Measurements from ENCODE around the gene RIMKLB. TPM values are rescaled to one million over a fixed set of nuclear protein-coding genes. Genes with fewer than 3 reads are reported as not detected.
A peak's percentile ranks its signal among the peaks of the same experiment; 100 is the strongest.

Gene RIMKLB
- total RNA-seq, 1 experiment from 2014 or later: 87.7 TPM

DNA sequence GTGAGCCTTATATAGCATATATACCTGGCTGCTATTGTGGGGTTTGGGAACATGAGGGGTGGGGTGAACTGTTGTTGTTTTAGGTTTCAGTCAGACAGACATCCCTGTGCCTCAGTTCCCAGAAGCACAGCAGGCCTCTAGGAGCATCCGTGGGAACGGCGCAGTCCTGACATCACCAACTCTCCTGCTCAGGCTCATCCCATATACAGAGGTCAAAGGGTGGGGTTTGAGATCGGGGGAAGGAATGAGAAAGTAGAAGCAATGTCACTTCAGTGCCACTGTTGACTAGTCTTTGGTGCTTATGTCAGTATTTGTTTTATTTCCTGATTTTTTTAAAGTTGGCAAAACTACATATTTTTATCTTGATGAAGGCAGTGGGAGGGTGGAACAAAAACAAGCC, 81.5 kb downstream of the RIMKLB start:
- TF ChIP-seq, protein P1, sequence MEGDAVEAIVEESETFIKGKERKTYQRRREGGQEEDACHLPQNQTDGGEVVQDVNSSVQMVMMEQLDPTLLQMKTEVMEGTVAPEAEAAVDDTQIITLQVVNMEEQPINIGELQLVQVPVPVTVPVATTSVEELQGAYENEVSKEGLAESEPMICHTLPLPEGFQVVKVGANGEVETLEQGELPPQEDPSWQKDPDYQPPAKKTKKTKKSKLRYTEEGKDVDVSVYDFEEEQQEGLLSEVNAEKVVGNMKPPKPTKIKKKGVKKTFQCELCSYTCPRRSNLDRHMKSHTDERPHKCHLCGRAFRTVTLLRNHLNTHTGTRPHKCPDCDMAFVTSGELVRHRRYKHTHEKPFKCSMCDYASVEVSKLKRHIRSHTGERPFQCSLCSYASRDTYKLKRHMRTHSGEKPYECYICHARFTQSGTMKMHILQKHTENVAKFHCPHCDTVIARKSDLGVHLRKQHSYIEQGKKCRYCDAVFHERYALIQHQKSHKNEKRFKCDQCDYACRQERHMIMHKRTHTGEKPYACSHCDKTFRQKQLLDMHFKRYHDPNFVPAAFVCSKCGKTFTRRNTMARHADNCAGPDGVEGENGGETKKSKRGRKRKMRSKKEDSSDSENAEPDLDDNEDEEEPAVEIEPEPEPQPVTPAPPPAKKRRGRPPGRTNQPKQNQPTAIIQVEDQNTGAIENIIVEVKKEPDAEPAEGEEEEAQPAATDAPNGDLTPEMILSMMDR (conservative IDR thresholded peaks at IDR 0.05): no peak
- Histone ChIP-seq H2BK15ac (ENCODE audit: low read depth, low read length) (no peak overlapping the region), H3K27ac (ENCODE audit: insufficient read length, low read depth, low read length) (no peak overlapping the region), H3K9ac (ENCODE audit: extremely low read depth, insufficient read length, low read length) (no peak overlapping the region), H3K23me2 (ENCODE audit: insufficient read length, low read depth, low read length, poor library complexity, severe bottlenecking) (no peaks in the 10 kb centered on the region), H3K56ac (ENCODE audit: insufficient read length, low read depth, low read length) (no peak overlapping the region), H3K4me1 (ENCODE audit: insufficient read depth, low read length) (no peaks in the 10 kb centered on the region), H3K14ac (ENCODE audit: insufficient read depth, low read length) (no peak overlapping the region), H3K27me3 (ENCODE audit: insufficient read depth, low read length) (no peaks in the 10 kb centered on the region), H3K79me2 (ENCODE audit: insufficient read depth, low read length) (no peaks in the 10 kb centered on the region), H2BK20ac (ENCODE audit: low read depth, low read length, poor library complexity, severe bottlenecking) (no peak overlapping the region), H3T11ph (ENCODE audit: low read length) (no peak overlapping the region), H3K4ac (ENCODE audit: low read depth, low read length) (no peak overlapping the region), H3K4me2 (ENCODE audit: insufficient read depth, insufficient read length, low read length) (no peak overlapping the region), H2BK12ac (ENCODE audit: insufficient read length, low read depth, low read length) (no peak overlapping the region), H3K18ac (ENCODE audit: insufficient read length, low read depth, low read length) (no peak overlapping the region), H2AFZ (ENCODE audit: low read length) (no peak overlapping the region), H3K23ac (ENCODE audit: insufficient read length, low read depth, low read length) (no peak overlapping the region), H3K79me1 (ENCODE audit: insufficient read depth, low read depth, low read length, poor library complexity, severe bottlenecking) (no peaks in the 10 kb centered on the region), H4K91ac (ENCODE audit: insufficient read length, low read depth, low read length) (no peak overlapping the region), H2BK5ac (ENCODE audit: insufficient read length, low read length) (no peak overlapping the region), H3K9me3 (ENCODE audit: control insufficient read depth, low read depth, low read length) (no peaks in the 10 kb centered on the region), H4K20me1 (ENCODE audit: control insufficient read depth, insufficient read depth, insufficient read length) (no peaks in the 10 kb centered on the region), H2AK5ac (ENCODE audit: insufficient read length, low read length) (no peak overlapping the region), H4K5ac (ENCODE audit: insufficient read length, low read depth, low read length) (no peak overlapping the region), H2BK120ac (ENCODE audit: low read depth, low read length, poor library complexity, severe bottlenecking) (no peak overlapping the region), H4K8ac (replicated peaks; ENCODE audit: insufficient read length, low read depth, low read length) (no peak overlapping the region)
- no CpG with 5 or more reads among the region's 4 CpGs for WGBS (ENCODE audit: extremely low coverage, insufficient read length, low lambda C conversion rate)
- peak; percentile 26 for DNase-seq
- peaks cover 29% of the 10 kb centered on the region in 2 experiments for H3K4me1 Mint-ChIP-seq
- no peak overlapping the region for H3K4me3 Mint-ChIP-seq
- H3K36me3 Mint-ChIP-seq (ENCODE audit: insufficient read depth in 1 of 3, low read depth in 3 of 3): peaks cover 12 to 49% (median 43%) of the 10 kb centered on the region in 3 experiments
- no peaks in the 10 kb centered on the region for H3K27me3 Mint-ChIP-seq (ENCODE audit: low read depth)
- H3K9me3 Mint-ChIP-seq: no peaks in the 10 kb centered on the region
- peak overlapping the region in 1 of 3 experiments; percentile 64; a peak in 1 of 7 replicates for H3K27ac Mint-ChIP-seq

All from H9 (cell line).